Body of pancreas (tissue), 4 donors: Measurements from ENCODE around the gene CCDC38.

ENCODE experiments used
- POLR2A ChIP-seq, 3 donors: fragments of 450-650 bp; IDR thresholded peaks; one replicate each; pipeline ENCODE4 v1.6.1; 2016; ENCODE audit warnings: antibody characterized with exemption in 3 of 3, mild to moderate bottlenecking in 2 of 3
- TF ChIP-seq, protein P1 (sequence below), 7 experiments: fragments of 450-650 bp in 4 of 7; fragments of 200-600 bp in 3 of 7; sonication (generic) in 3 of 7; IDR thresholded peaks; one replicate each; pipeline ENCODE4 v1.5.1; 2016 to 2019; ENCODE audit warnings: antibody characterized with exemption in 7 of 7

DNA sequence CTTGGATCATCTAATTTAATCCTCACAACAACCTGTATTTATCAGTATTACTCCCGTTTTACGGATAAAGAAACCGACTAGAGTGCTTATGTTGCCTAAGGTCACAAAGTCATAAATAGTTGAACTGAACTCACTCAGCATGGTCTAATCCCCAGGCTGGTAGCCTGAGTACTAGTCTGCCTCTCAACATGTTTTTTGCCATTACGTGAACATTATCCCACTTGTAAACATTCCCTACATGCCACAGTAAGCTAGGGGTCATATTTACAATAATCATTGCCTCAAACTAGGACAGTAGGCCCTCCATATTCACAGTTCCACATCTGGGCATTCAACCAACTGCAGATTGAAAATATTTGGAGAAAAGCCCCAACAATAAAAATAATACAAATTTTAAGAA is 71.5 kb downstream of the CCDC38 start:
- TF ChIP-seq, protein P1, sequence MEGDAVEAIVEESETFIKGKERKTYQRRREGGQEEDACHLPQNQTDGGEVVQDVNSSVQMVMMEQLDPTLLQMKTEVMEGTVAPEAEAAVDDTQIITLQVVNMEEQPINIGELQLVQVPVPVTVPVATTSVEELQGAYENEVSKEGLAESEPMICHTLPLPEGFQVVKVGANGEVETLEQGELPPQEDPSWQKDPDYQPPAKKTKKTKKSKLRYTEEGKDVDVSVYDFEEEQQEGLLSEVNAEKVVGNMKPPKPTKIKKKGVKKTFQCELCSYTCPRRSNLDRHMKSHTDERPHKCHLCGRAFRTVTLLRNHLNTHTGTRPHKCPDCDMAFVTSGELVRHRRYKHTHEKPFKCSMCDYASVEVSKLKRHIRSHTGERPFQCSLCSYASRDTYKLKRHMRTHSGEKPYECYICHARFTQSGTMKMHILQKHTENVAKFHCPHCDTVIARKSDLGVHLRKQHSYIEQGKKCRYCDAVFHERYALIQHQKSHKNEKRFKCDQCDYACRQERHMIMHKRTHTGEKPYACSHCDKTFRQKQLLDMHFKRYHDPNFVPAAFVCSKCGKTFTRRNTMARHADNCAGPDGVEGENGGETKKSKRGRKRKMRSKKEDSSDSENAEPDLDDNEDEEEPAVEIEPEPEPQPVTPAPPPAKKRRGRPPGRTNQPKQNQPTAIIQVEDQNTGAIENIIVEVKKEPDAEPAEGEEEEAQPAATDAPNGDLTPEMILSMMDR (IDR thresholded peaks at IDR 0.05), result no peak
- TF ChIP-seq POLR2A (IDR thresholded peaks at IDR 0.05), result no peak
